Activated T-helper 1 cell treated with anti-CD3 and anti-CD28 coated beads, Interleukin-2, amount 50 U/mL, for 16 hours (primary cell): ENCODE results near the gene PCDHB15.
"Not testable (repeated sequence)": the region's sequence is repeated elsewhere in the genome, so short reads cannot be mapped to it uniquely, and the experiment has no call there.

Experiments
- DNase-seq, 2 donors: peaks; one replicate each; pipeline ENCODE4 v3.0.0-alpha.2; 2020; ENCODE audit warnings: low read depth in 1 of 2, low spot score in 1 of 2

Gene PCDHB15

GRCh38 chr5:141247434-141247833 lies 2.2 kb downstream of the PCDHB15 start:
- DNase-seq, result not testable (repeated sequence)

- DNase-seq, result no peak
Measured at GRCh38 chr5:141250576-141250975, 5.4 kb downstream of the PCDHB15 start.

GRCh38 chr5:141258464-141258863 lies 13.3 kb downstream of the PCDHB15 start:
- no peak for DNase-seq

GRCh38 chr5:141258948-141259347 lies 13.8 kb downstream of the PCDHB15 start:
- no peak for DNase-seq

GRCh38 chr5:141260458-141261237 lies 15.5 kb downstream of the PCDHB15 start:
- no peak for DNase-seq

- DNase-seq, result no peak
Measured at GRCh38 chr5:141261238-141261546, 16.0 kb downstream of the PCDHB15 start.

- DNase-seq, result no peak
Measured at GRCh38 chr5:141269195-141269594, 24.0 kb downstream of the PCDHB15 start.

- no peak for DNase-seq
Measured at GRCh38 chr5:141272906-141273305, 27.7 kb downstream of the PCDHB15 start.

GRCh38 chr5:141298376-141298775 lies 53.2 kb downstream of the PCDHB15 start:
- DNase-seq, result no peak
